Ascending aorta (tissue), 2 donors: ENCODE data around the gene TIGD4. TPM values are rescaled to one million over a fixed set of nuclear protein-coding genes. Genes with fewer than 3 reads are reported as not detected.

Experiments used
- DNase-seq, 2 donors: peaks; one replicate each; pipeline ENCODE4 v3.0.0-alpha.2; 2019; ENCODE audit warnings: low spot score in 2 of 2
- H3K27ac ChIP-seq, 2 donors: fragments of 200-600 bp; sonication (generic); one replicate each; pipeline ENCODE4 v1.5.1; 2016 to 2017; ENCODE audit warnings: mild to moderate bottlenecking in 1 of 2
- H3K27me3 ChIP-seq: fragments of 200-600 bp; sonication (generic); one replicate; pipeline ENCODE4 v1.5.1; 2017
- H3K36me3 ChIP-seq, 2 donors: fragments of 200-600 bp; sonication (generic); one replicate each; pipeline ENCODE4 v1.5.1; 2016
- H3K4me1 ChIP-seq, 2 donors: fragments of 200-600 bp; sonication (generic); one replicate each; pipeline ENCODE4 v1.5.1; 2016 to 2017; ENCODE audit warnings: mild to moderate bottlenecking in 1 of 2
- H3K4me3 ChIP-seq, 2 donors: fragments of 200-600 bp; sonication (generic); one replicate each; pipeline ENCODE4 v1.5.1; 2016 to 2017; ENCODE audit warnings: mild to moderate bottlenecking in 1 of 2
- H3K9me3 ChIP-seq, 2 donors: fragments of 200-600 bp; sonication (generic); one replicate each; pipeline ENCODE4 v1.5.1; 2016
- intact Hi-C: fragments of 100-400 bp; cut with DNase I; formaldehyde crosslinking; loops from one replicate; pipeline ENCODE4 v1.15.1; 2023
- total RNA-seq: library from RNA; depleted of rRNA; stranded (reverse); fragments of >200 nt; gene quantifications from one replicate; pipeline ENCODE4 v1.1.0, GENCODE V29; 2016
- TF ChIP-seq, protein P1 (sequence below), 3 experiments: fragments of 200-600 bp in 2 of 3; fragments of 450-650 bp in 1 of 3; sonication (generic) in 2 of 3; IDR thresholded peaks; one replicate each; pipeline ENCODE4 v1.5.1; 2016 to 2019; ENCODE audit warnings: antibody characterized with exemption in 3 of 3, mild to moderate bottlenecking in 1 of 3, moderate library complexity in 1 of 3

The TIGD4 gene
- total RNA-seq, 1 donor from 2014 or later = not detected

DNA sequence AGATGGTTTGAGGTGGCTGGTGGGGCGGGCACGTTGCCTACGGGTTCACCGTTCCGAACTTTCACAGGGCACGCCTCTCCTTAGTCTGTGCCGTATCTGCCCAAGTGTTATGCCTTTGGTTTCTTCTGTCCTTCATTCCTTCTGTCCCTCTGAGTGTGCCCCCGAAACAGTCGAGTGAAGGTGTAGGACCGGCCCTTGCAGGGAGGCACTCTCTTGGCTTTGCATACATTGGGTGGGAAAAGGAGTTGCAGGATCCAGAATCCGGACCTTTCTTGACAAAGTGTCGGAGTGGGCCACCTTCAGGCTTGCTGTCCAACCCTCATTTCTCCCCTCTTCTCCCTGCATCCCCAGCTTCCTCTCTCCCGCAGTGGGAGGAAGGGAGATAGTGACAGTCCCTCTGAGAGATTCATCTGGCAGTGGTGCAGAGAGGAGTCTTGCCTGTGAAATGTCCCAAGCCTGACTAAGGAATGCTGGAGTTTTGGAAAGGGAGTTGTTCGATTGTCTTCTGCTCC is 793 bp upstream of the TIGD4 start:
- H3K4me1 ChIP-seq = peaks cover 0 to 6% of the 10 kb centered on the region in 2 donors
- H3K27me3 ChIP-seq = no peaks in the 10 kb centered on the region
- TF ChIP-seq, protein P1, sequence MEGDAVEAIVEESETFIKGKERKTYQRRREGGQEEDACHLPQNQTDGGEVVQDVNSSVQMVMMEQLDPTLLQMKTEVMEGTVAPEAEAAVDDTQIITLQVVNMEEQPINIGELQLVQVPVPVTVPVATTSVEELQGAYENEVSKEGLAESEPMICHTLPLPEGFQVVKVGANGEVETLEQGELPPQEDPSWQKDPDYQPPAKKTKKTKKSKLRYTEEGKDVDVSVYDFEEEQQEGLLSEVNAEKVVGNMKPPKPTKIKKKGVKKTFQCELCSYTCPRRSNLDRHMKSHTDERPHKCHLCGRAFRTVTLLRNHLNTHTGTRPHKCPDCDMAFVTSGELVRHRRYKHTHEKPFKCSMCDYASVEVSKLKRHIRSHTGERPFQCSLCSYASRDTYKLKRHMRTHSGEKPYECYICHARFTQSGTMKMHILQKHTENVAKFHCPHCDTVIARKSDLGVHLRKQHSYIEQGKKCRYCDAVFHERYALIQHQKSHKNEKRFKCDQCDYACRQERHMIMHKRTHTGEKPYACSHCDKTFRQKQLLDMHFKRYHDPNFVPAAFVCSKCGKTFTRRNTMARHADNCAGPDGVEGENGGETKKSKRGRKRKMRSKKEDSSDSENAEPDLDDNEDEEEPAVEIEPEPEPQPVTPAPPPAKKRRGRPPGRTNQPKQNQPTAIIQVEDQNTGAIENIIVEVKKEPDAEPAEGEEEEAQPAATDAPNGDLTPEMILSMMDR (IDR thresholded peaks at IDR 0.05) = no peak
- peak overlapping the region; percentile 79 to 81 for H3K4me3 ChIP-seq
- no peaks in the 10 kb centered on the region for H3K9me3 ChIP-seq
- H3K36me3 ChIP-seq = no peaks in the 10 kb centered on the region
- no peak for DNase-seq
- H3K27ac ChIP-seq = peak overlapping the region; percentile 84 to 88
- intact Hi-C loops = loop anchor here (5.0 to 10.0 kb wide), 4 partner anchors 304 to 1772 kb away; partner anchors contain the start of gene PLRG1

DNA sequence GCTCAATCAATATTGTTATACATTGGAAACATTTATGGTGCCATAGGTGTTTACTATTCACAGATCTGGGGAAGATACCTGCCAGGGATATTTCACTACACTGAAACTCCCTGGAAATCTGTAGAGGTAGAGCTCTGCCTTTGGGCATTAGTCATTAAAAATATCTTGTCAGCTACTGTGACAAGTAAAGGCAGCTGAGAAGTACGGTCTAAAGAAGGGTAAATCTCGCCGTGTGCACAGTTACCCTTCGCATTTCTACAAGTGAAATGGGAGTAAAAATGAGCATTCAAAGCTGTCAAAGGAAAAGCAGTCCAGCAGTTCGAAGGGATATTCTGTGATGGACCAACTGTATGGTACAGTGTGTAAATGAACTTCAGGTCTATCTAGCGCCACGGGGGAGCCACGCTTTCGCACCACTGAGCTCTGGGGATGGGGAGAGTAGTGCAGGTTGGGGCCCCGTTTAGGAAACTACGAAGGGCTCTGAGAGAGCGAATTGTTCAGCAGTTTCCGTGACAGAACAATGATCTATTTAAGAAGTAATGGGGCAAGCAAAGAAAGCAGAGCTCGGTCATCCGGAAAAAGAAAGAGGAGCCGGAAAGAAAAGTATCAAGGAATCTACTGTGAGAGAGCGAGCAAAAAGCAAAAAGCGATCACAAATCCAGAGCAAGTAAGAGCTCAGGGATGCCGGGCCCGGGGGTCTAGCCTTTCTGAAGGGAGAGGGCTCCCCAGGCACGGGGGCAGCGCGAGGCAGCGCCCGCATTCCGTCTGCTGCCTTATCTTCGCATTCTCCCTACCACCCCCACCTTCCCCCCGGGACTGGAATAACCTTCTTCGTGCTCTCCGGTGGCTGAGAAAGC is 646 bp downstream of the TIGD4 start:
- intact Hi-C loops = loop anchor here (1.0 to 10.0 kb wide), 4 partner anchors 243 to 1680 kb away; partner anchors contain the start of genes FBXW7, GATB and RPS3A
- no peak for DNase-seq
- TF ChIP-seq, protein P1 (IDR thresholded peaks at IDR 0.05) = no peak
- peak overlapping the region; percentile 68 to 88 for H3K27ac ChIP-seq
- H3K27me3 ChIP-seq = no peaks in the 10 kb centered on the region
- no peaks in the 10 kb centered on the region for H3K9me3 ChIP-seq
- peaks cover 0 to 6% of the 10 kb centered on the region in 2 donors for H3K4me1 ChIP-seq
- H3K4me3 ChIP-seq = peak overlapping the region; percentile 79 to 81
- no peaks in the 10 kb centered on the region for H3K36me3 ChIP-seq

DNA sequence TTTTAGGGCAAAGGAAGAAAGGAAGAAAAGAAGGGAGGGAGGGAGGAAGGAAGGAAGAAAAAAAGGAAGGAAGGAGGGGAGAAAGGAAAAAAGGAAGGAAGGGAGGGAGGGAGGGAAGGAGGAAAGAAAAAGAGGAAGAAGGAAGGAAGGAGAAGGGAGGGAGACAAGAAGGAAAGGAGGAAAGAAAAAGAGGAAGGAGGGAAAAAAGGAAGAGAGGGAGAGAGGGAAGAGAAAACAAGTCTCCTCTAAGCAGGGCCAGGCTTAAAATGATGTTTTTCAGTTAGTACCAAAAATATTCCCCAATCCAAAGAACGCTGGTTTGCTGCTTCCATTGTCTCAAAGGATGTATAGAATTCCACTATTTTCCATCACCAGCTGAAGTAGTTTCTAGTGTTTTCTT is 2.0 kb downstream of the TIGD4 start:
- Histone ChIP-seq H3K4me3 (no peak overlapping the region), H3K36me3 (no peaks in the 10 kb centered on the region), H3K4me1 (peaks cover 0 to 6% of the 10 kb centered on the region in 2 donors), H3K27me3 (no peaks in the 10 kb centered on the region), H3K9me3 (no peaks in the 10 kb centered on the region), H3K27ac (no peak overlapping the region)
- DNase-seq = no peak
- intact Hi-C loops = loop anchor here (10.0 kb wide), 1 partner anchor 1553 kb away; no protein-coding TSS in a partner anchor
- TF ChIP-seq, protein P1 (IDR thresholded peaks at IDR 0.05) = no peak

DNA sequence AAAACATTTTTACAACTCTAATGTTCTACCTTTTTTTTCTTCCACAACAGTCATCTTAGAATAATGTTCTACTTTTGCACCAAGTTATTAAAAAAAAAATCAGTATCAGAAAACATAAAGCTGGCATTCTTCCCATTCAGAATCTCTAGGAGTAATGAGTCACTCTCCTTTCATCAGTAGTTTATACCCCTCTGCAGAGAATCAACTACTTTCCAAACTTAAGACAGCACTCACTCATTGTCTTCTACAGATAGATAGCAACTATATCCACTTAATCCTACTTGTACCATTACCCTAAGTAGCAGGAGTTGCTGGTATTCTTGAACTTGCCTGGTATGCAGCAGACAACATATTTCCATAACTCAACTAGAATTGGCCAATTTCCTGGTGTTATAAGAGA is 3.2 kb downstream of the TIGD4 start:
- Histone ChIP-seq H3K27ac (no peak overlapping the region), H3K9me3 (no peaks in the 10 kb centered on the region), H3K27me3 (no peaks in the 10 kb centered on the region), H3K4me1 (peaks cover 0 to 4% of the 10 kb centered on the region in 2 donors), H3K36me3 (no peaks in the 10 kb centered on the region), H3K4me3 (no peak overlapping the region)
- intact Hi-C loops = loop anchor here (10.0 kb wide), 1 partner anchor 1552 kb away; no protein-coding TSS in a partner anchor
- no peak for DNase-seq
- TF ChIP-seq, protein P1 (IDR thresholded peaks at IDR 0.05) = no peak

DNA sequence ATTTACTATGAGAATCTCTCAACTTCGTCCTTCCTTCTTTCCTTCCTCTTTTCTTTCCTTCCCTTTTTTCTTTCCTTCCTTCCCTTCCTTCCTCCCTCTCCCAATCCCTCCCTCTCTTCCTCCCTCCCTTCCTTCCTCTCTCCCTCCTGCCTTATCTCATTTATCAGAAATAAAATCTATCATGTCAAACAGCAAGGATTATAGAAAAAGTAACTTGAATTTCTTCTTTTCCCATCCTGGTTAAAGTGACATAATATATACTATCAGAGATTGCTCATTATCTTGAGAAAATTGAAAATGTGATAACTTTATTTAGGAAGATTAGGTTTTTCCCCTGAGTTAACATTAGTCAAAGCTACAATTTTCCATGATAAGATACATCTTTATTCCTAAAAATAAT is 5.6 kb downstream of the TIGD4 start:
- Histone ChIP-seq H3K27me3 (no peaks in the 10 kb centered on the region), H3K9me3 (no peaks in the 10 kb centered on the region), H3K27ac (no peak overlapping the region), H3K4me3 (no peak overlapping the region), H3K36me3 (no peaks in the 10 kb centered on the region), H3K4me1 (no peaks in the 10 kb centered on the region)
- TF ChIP-seq, protein P1 (IDR thresholded peaks at IDR 0.05) = no peak
- DNase-seq = no peak
- intact Hi-C loops = loop anchor here (10.0 kb wide), 1 partner anchor 1549 kb away; no protein-coding TSS in a partner anchor
